SK-N-MC (cell line): Measurements from ENCODE around the gene HDDC2.

Experiments
- EZH2 ChIP-seq: fragments of 200-600 bp; sonication (generic); IDR thresholded peaks from one replicate; pipeline ENCODE4 v1.6.1; 2017; ENCODE audit warnings: antibody characterized with exemption
- POLR2AphosphoS5 ChIP-seq: IDR thresholded peaks from 2 replicates; pipeline ENCODE4 v1.6.1; 2012; ENCODE audit warnings: mild to moderate bottlenecking, low read depth, low read length, borderline replicate concordance

DNA sequence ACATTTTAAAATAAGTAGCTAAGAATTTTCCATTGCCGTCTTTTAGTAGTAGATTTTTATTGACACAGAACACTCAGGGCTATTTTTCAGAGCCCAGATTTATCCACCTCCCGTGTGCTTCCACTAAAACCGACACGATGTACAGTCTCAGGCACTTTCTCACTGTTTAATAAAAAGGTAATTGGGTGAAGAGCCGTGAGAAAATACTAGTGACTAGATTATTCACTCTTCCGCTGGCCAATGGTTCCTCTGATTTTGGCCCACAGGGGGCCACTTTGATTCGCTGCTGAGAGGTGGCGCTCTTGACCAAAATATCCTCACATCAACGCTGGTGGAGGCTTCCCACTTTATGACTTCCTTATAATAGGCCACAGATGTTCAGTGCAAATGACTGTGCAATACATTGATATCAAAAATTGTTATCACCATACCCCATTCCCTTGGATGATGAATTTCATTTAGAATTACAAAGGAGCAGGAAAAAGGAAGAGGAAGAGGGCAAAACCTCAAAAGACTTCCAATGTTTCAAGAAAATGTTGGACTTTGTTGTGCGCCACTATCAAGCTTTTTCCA, 12.3 kb upstream of the HDDC2 start:
- TF ChIP-seq EZH2 (no peak), POLR2AphosphoS5 (no peak)
